ENCODE measurements around the gene RASA2.

GRCh38 chr3:141553055-141553454, 66.2 kb downstream of the RASA2 start:
- TF ChIP-seq CTCF (IDR thresholded peaks at IDR 0.05), result no peak
- TF ChIP-seq POLR2A (IDR thresholded peaks at IDR 0.05), result no peak
